Endothelial cell (in vitro differentiated cells): ENCODE measurements around the gene PRKCSH. TPM values are rescaled to one million over a fixed set of nuclear protein-coding genes. Genes with fewer than 3 reads are reported as not detected.
"Not testable (repeated sequence)": the region's sequence is repeated elsewhere in the genome, so short reads cannot be mapped to it uniquely, and the experiment has no call there.

Source experiments
- DNase-seq: peaks from one replicate; pipeline ENCODE4 v3.0.0; 2021; ENCODE audit warnings: low spot score
- H3K27ac Mint-ChIP-seq: one replicate; pipeline ENCODE4 v1.8.0; 2021; ENCODE audit warnings: mixed read lengths, inconsistent platforms; ENCODE audit not compliant: unreplicated experiment
- H3K27me3 Mint-ChIP-seq: one replicate; pipeline ENCODE4 v1.8.0; 2021; ENCODE audit warnings: mild to moderate bottlenecking, moderate library complexity, mixed read lengths, inconsistent platforms; ENCODE audit not compliant: unreplicated experiment
- H3K36me3 Mint-ChIP-seq: one replicate; pipeline ENCODE4 v1.8.0; 2021; ENCODE audit warnings: mild to moderate bottlenecking, low read depth, mixed read lengths, inconsistent platforms; ENCODE audit not compliant: unreplicated experiment
- H3K4me1 Mint-ChIP-seq: one replicate; pipeline ENCODE4 v1.8.0; 2021; ENCODE audit warnings: mild to moderate bottlenecking, mixed read lengths, inconsistent platforms; ENCODE audit not compliant: unreplicated experiment
- H3K4me3 Mint-ChIP-seq: one replicate; pipeline ENCODE4 v1.8.0; 2021; ENCODE audit warnings: mild to moderate bottlenecking, mixed read lengths, inconsistent platforms; ENCODE audit not compliant: unreplicated experiment
- H3K9me3 Mint-ChIP-seq: one replicate; pipeline ENCODE4 v1.8.0; 2021; ENCODE audit warnings: mixed read lengths, inconsistent platforms; ENCODE audit not compliant: unreplicated experiment
- CTCF ChIP-seq: fragments of 200-600 bp; sonication (generic); IDR thresholded peaks from one replicate; pipeline ENCODE4 v1.5.0; 2021; ENCODE audit warnings: antibody characterized with exemption; ENCODE audit not compliant: unreplicated experiment
- total RNA-seq: library from RNA; stranded (reverse); fragmentation: NEBNext Ultra II Directional; extraction: Animal tissue kit (Norgen Biotek cat#: 25700); gene quantifications from one replicate; pipeline ENCODE4 v1.2.1, GENCODE V29; 2021; ENCODE audit not compliant: unreplicated experiment

Gene PRKCSH
- total RNA-seq, 1 donor from 2014 or later, result 466 TPM

- Mint-ChIP-seq H3K4me1 (no peaks in the 10 kb centered on the region), H3K4me3 (no peak overlapping the region), H3K27me3 (peaks cover 1% of the 10 kb centered on the region), H3K36me3 (no peaks in the 10 kb centered on the region), H3K9me3 (no peaks in the 10 kb centered on the region), H3K27ac (no peak overlapping the region)
- TF ChIP-seq CTCF, result no peak
- peak; percentile 29 for DNase-seq
These were observed 29.4 kb upstream of the PRKCSH start for GRCh38 chr19:11405846-11406643.

GRCh38 chr19:11406703-11407236, 28.7 kb upstream of the PRKCSH start:
- not testable (repeated sequence) for H3K4me3 Mint-ChIP-seq, H3K36me3 Mint-ChIP-seq

GRCh38 chr19:11408591-11408990, 26.8 kb upstream of the PRKCSH start:
- H3K4me3 Mint-ChIP-seq, result no peak overlapping the region
- no peak for TF ChIP-seq CTCF
- H3K27me3 Mint-ChIP-seq, result peaks cover 2% of the 10 kb centered on the region
- H3K27ac Mint-ChIP-seq, result no peak overlapping the region
- H3K4me1 Mint-ChIP-seq, result no peaks in the 10 kb centered on the region
- no peak for DNase-seq
- no peaks in the 10 kb centered on the region for H3K36me3 Mint-ChIP-seq
- H3K9me3 Mint-ChIP-seq, result no peaks in the 10 kb centered on the region

More at GRCh38 chr19:11406703-11407236, 28.7 kb upstream of the PRKCSH start:
- not testable (repeated sequence) for H3K4me1 Mint-ChIP-seq, H3K27ac Mint-ChIP-seq, DNase-seq, H3K9me3 Mint-ChIP-seq, H3K27me3 Mint-ChIP-seq

- H3K27me3 Mint-ChIP-seq, result peaks cover 1% of the 10 kb centered on the region
- H3K36me3 Mint-ChIP-seq, result no peaks in the 10 kb centered on the region
- DNase-seq, result no peak
- H3K9me3 Mint-ChIP-seq, result no peaks in the 10 kb centered on the region
- no peak for TF ChIP-seq CTCF
- no peak overlapping the region for H3K27ac Mint-ChIP-seq
- no peaks in the 10 kb centered on the region for H3K4me1 Mint-ChIP-seq
- no peak overlapping the region for H3K4me3 Mint-ChIP-seq
These were observed 24.8 kb upstream of the PRKCSH start for GRCh38 chr19:11410682-11411081.

GRCh38 chr19:11414544-11414943, 20.9 kb upstream of the PRKCSH start:
- DNase-seq, result no peak
- TF ChIP-seq CTCF, result no peak
- Mint-ChIP-seq H3K36me3 (no peaks in the 10 kb centered on the region), H3K4me1 (no peaks in the 10 kb centered on the region), H3K27me3 (peaks cover 10% of the 10 kb centered on the region), H3K4me3 (no peak overlapping the region), H3K27ac (no peak overlapping the region), H3K9me3 (no peaks in the 10 kb centered on the region)
